Caco-2 (cell line): ENCODE results near the gene EPSTI1. TPM values are rescaled to one million over a fixed set of nuclear protein-coding genes. Genes with fewer than 3 reads are reported as not detected.

Experiments used
- BruUV-seq: library from RNA; stranded (reverse); fragments of 400-500 nt; replicated peaks from 2 replicates; lab custom pipeline; 2021; lab: Mats Ljungman, UMichigan
- CTCF ChIA-PET: fragments of 300-600 bp; sonication (Branson Sonifier 250); formaldehyde crosslinking; loops from one replicate; lab custom pipeline; 2022; ENCODE audit warnings: antibody characterized with exemption; lab: Charles Lee
- POLR2A ChIA-PET: fragments of 300-600 bp; sonication (Branson Sonifier 250); formaldehyde crosslinking; loops from one replicate; lab custom pipeline; 2022; ENCODE audit warnings: antibody characterized with exemption; lab: Charles Lee
- DNase-seq, 2 experiments: peaks; one replicate each; pipeline versions ENCODE4 v3.0.0 to v3.0.0-alpha.2; 2020 to 2022
- H3K27me3 ChIP-seq: replicated peaks from 2 replicates; pipeline ENCODE4 v1.6.0; 2011; ENCODE audit warnings: low read length; ENCODE audit not compliant: control insufficient read depth, insufficient read depth
- H3K36me3 ChIP-seq: 2 replicates; pipeline ENCODE4 v1.5.1; 2011; ENCODE audit warnings: low read length; ENCODE audit not compliant: control insufficient read depth, insufficient read depth
- H3K4me1 ChIP-seq: fragments of 250-450 bp; sonication (Bioruptor Pico); 2 replicates; pipeline ENCODE4 v1.5.1; 2020; ENCODE audit warnings: mild to moderate bottlenecking
- H3K4me3 ChIP-seq: 2 replicates; pipeline ENCODE4 v1.5.1; 2011; ENCODE audit warnings: low read depth, mild to moderate bottlenecking, control low read depth, low read length
- H3K9me3 ChIP-seq: fragments of 250-450 bp; sonication (Bioruptor Pico); 2 replicates; pipeline ENCODE4 v1.5.1; 2020; ENCODE audit warnings: mild to moderate bottlenecking, moderate library complexity
- H3K27ac Mint-ChIP-seq: one replicate; pipeline ENCODE4 v1.8.0; 2022; ENCODE audit warnings: mixed read lengths; ENCODE audit not compliant: unreplicated experiment
- H3K27me3 Mint-ChIP-seq: one replicate; pipeline ENCODE4 v1.8.0; 2022; ENCODE audit warnings: mixed read lengths; ENCODE audit not compliant: insufficient read depth, unreplicated experiment
- H3K36me3 Mint-ChIP-seq: one replicate; pipeline ENCODE4 v1.8.0; 2022; ENCODE audit warnings: mild to moderate bottlenecking, mixed read lengths; ENCODE audit not compliant: insufficient read depth, unreplicated experiment
- H3K4me1 Mint-ChIP-seq: one replicate; pipeline ENCODE4 v1.8.0; 2022; ENCODE audit warnings: low read depth, mixed read lengths; ENCODE audit not compliant: unreplicated experiment
- H3K4me3 Mint-ChIP-seq: one replicate; pipeline ENCODE4 v1.8.0; 2022; ENCODE audit warnings: mild to moderate bottlenecking, moderate library complexity, mixed read lengths; ENCODE audit not compliant: unreplicated experiment
- H3K9me3 Mint-ChIP-seq: one replicate; pipeline ENCODE4 v1.8.0; 2022; ENCODE audit warnings: mixed read lengths; ENCODE audit not compliant: unreplicated experiment
- CTCF ChIP-seq, 2 experiments: fragments of 200-600 bp in 1 of 2; IDR thresholded peaks; 1 replicate in 1 of 2; 2 replicates in 1 of 2; pipeline versions ENCODE4 v1.5.1 to v1.8.0; 2011 to 2022; ENCODE audit warnings: antibody characterized with exemption in 1 of 2, control low read depth in 1 of 2, inconsistent platforms in 1 of 2, low read depth in 1 of 2, low read length in 1 of 2, mild to moderate bottlenecking in 1 of 2, moderate library complexity in 1 of 2; ENCODE audit not compliant: insufficient read depth in 1 of 2, severe bottlenecking in 1 of 2, unreplicated experiment in 1 of 2
- intact Hi-C: fragments of 100-400 bp; cut with micrococcal nuclease; formaldehyde crosslinking; loops from one replicate; pipeline ENCODE4 v1.10.0; 2022; ENCODE audit not compliant: unreplicated experiment
- total RNA-seq: library from RNA; stranded (reverse); gene quantifications from 2 replicates; pipeline ENCODE4 v1.2.3, GENCODE V29; 2022

Gene EPSTI1
- total RNA-seq, 1 experiment from 2014 or later, result 86.5 TPM

GRCh38 chr13:42946927-42947326 lies 45.1 kb downstream of the EPSTI1 start:
- Mint-ChIP-seq H3K4me3 (no peak overlapping the region), H3K36me3 (peaks cover 86% of the 10 kb centered on the region), H3K4me1 (no peaks in the 10 kb centered on the region), H3K27me3 (no peaks in the 10 kb centered on the region), H3K27ac (no peak overlapping the region), H3K9me3 (peaks cover 15% of the 10 kb centered on the region)
- no peak for TF ChIP-seq CTCF (IDR thresholded peaks at IDR 0.05; ENCODE audit: insufficient read depth in 1 of 2, low read depth in 1 of 2, low read length in 1 of 2, severe bottlenecking in 1 of 2, unreplicated experiment in 1 of 2)
- no peaks in the 10 kb centered on the region for H3K9me3 ChIP-seq
- H3K36me3 ChIP-seq, result no peaks in the 10 kb centered on the region; the same call in 1 of the 2 replicates
- no peaks in the 10 kb centered on the region for H3K27me3 ChIP-seq
- no TSS peak for BruUV-seq
- no peaks in the 10 kb centered on the region for H3K4me1 ChIP-seq
- POLR2A ChIA-PET, result no interaction called here
- no peak overlapping the region for H3K4me3 ChIP-seq
- intact Hi-C loops, result no loop called here
- DNase-seq, result no peak
- CTCF ChIA-PET, result no interaction called here

GRCh38 chr13:42929886-42930535 lies 62.0 kb downstream of the EPSTI1 start:
- Histone ChIP-seq H3K36me3 (no peaks in the 10 kb centered on the region), H3K27me3 (no peaks in the 10 kb centered on the region), H3K4me1 (no peaks in the 10 kb centered on the region; the same call in 1 of the 2 replicates), H3K4me3 (no peak overlapping the region), H3K9me3 (no peaks in the 10 kb centered on the region; the same call in 1 of the 2 replicates)
- no peak for TF ChIP-seq CTCF (IDR thresholded peaks at IDR 0.05; ENCODE audit: insufficient read depth in 1 of 2, low read depth in 1 of 2, low read length in 1 of 2, severe bottlenecking in 1 of 2, unreplicated experiment in 1 of 2)
- no TSS peak for BruUV-seq
- H3K4me1 Mint-ChIP-seq, result no peaks in the 10 kb centered on the region
- H3K27ac Mint-ChIP-seq, result no peak overlapping the region
- intact Hi-C loops, result no loop called here
- POLR2A ChIA-PET, result no interaction called here
- H3K27me3 Mint-ChIP-seq, result no peaks in the 10 kb centered on the region
- DNase-seq, result no peak
- H3K9me3 Mint-ChIP-seq, result no peaks in the 10 kb centered on the region
- CTCF ChIA-PET, result no interaction called here
- H3K36me3 Mint-ChIP-seq, result peaks cover 15% of the 10 kb centered on the region
- no peak overlapping the region for H3K4me3 Mint-ChIP-seq

- no TSS peak for BruUV-seq
- DNase-seq, result no peak
- peaks cover 27% of the 10 kb centered on the region for H3K36me3 Mint-ChIP-seq
- H3K9me3 Mint-ChIP-seq, result no peaks in the 10 kb centered on the region
- CTCF ChIA-PET, result no interaction called here
- no peak overlapping the region for H3K4me3 Mint-ChIP-seq
- intact Hi-C loops, result no loop called here
- no peak overlapping the region for H3K27ac Mint-ChIP-seq
- H3K4me3 ChIP-seq, result no peak overlapping the region
- no peaks in the 10 kb centered on the region for H3K36me3 ChIP-seq
- TF ChIP-seq CTCF (IDR thresholded peaks at IDR 0.05; ENCODE audit: insufficient read depth in 1 of 2, low read depth in 1 of 2, low read length in 1 of 2, severe bottlenecking in 1 of 2, unreplicated experiment in 1 of 2), result no peak
- POLR2A ChIA-PET, result no interaction called here
- no peaks in the 10 kb centered on the region for H3K4me1 Mint-ChIP-seq
- H3K27me3 ChIP-seq, result no peaks in the 10 kb centered on the region
- no peaks in the 10 kb centered on the region; the same call in 1 of the 2 replicates for H3K4me1 ChIP-seq
- H3K27me3 Mint-ChIP-seq, result no peaks in the 10 kb centered on the region
- H3K9me3 ChIP-seq, result no peaks in the 10 kb centered on the region; the same call in 1 of the 2 replicates
These were observed 65.5 kb downstream of the EPSTI1 start for GRCh38 chr13:42926555-42926954.
